CD4-positive, alpha-beta T cell treated with Interleukin-15 for 4 hours (primary cell): ENCODE measurements around the gene ABI3BP.

Experiments used
- DNase-seq: peaks from one replicate; pipeline ENCODE4 v3.0.0-alpha.2; 2020; ENCODE audit warnings: low spot score

ABI3BP gene

GRCh38 chr3:100831629-100832028 lies 161.6 kb downstream of the ABI3BP start:
- no peak for DNase-seq

- no peak for DNase-seq
Measured at GRCh38 chr3:100830931-100831330, 162.3 kb downstream of the ABI3BP start.

- no peak for DNase-seq
Measured at GRCh38 chr3:100825574-100825973, 167.6 kb downstream of the ABI3BP start.

- no peak for DNase-seq
Measured at GRCh38 chr3:100815583-100815982, 177.6 kb downstream of the ABI3BP start.

GRCh38 chr3:100813828-100814227 lies 179.4 kb downstream of the ABI3BP start:
- no peak for DNase-seq

- DNase-seq: no peak
Measured at GRCh38 chr3:100811779-100812507, 181.3 kb downstream of the ABI3BP start.

- DNase-seq: no peak
Measured at GRCh38 chr3:100810671-100811070, 182.6 kb downstream of the ABI3BP start.

- no peak for DNase-seq
Measured at GRCh38 chr3:100804631-100805030, 188.6 kb downstream of the ABI3BP start.

- no peak for DNase-seq
Measured at GRCh38 chr3:100803711-100804110, 189.5 kb downstream of the ABI3BP start.

- DNase-seq: no peak
Measured at GRCh38 chr3:100802126-100802525, 191.1 kb downstream of the ABI3BP start.

- no peak for DNase-seq
Measured at GRCh38 chr3:100798012-100798411, 195.2 kb downstream of the ABI3BP start.

- no peak for DNase-seq
Measured at GRCh38 chr3:100796556-100796955, 196.7 kb downstream of the ABI3BP start.

- no peak for DNase-seq
Measured at GRCh38 chr3:100789579-100789978, 203.6 kb downstream of the ABI3BP start.

GRCh38 chr3:100783619-100784018 lies 209.6 kb downstream of the ABI3BP start:
- no peak for DNase-seq

- no peak for DNase-seq
Measured at GRCh38 chr3:100782906-100783305, 210.3 kb downstream of the ABI3BP start.

- no peak for DNase-seq
Measured at GRCh38 chr3:100782348-100782747, 210.9 kb downstream of the ABI3BP start.

- no peak for DNase-seq
Measured at GRCh38 chr3:100781301-100781700, 211.9 kb downstream of the ABI3BP start.

GRCh38 chr3:100780071-100780622 lies 213.1 kb downstream of the ABI3BP start:
- DNase-seq: no peak

GRCh38 chr3:100779480-100779879 lies 213.7 kb downstream of the ABI3BP start:
- DNase-seq: no peak

- no peak for DNase-seq
Measured at GRCh38 chr3:100777271-100777670, 215.9 kb downstream of the ABI3BP start.

GRCh38 chr3:100776746-100777145 lies 216.5 kb downstream of the ABI3BP start:
- no peak for DNase-seq

GRCh38 chr3:100776097-100776729 lies 217.0 kb downstream of the ABI3BP start:
- DNase-seq: no peak

- no peak for DNase-seq
Measured at GRCh38 chr3:100775669-100776068, 217.6 kb downstream of the ABI3BP start.

GRCh38 chr3:100775226-100775625 lies 218.0 kb downstream of the ABI3BP start:
- no peak for DNase-seq
